Tibial nerve (tissue), 3 donors: ENCODE results near the gene CEP76.

Experiments used
- CTCF ChIP-seq, 5 experiments: fragments of 200-600 bp in 3 of 5; fragments of 450-650 bp in 2 of 5; sonication (generic) in 3 of 5; IDR thresholded peaks; one replicate each; pipeline ENCODE4 v1.5.1; 2016 to 2019; ENCODE audit warnings: antibody characterized with exemption in 5 of 5, mild to moderate bottlenecking in 3 of 5, moderate library complexity in 2 of 5
- POLR2A ChIP-seq, 2 donors: fragments of 450-650 bp; IDR thresholded peaks; one replicate each; pipeline ENCODE4 v1.6.1; 2017; ENCODE audit warnings: antibody characterized with exemption in 2 of 2, mild to moderate bottlenecking in 2 of 2, moderate library complexity in 2 of 2

GRCh38 chr18:12658426-12659138, 43.9 kb downstream of the CEP76 start:
- TF ChIP-seq CTCF (IDR thresholded peaks at IDR 0.05) (no peak), POLR2A (IDR thresholded peaks at IDR 0.05) (no peak)
